GM21515 (cell line): Measurements from ENCODE around the gene GFAP.

ENCODE experiments used
- ATAC-seq: cut with Tn5 transposase; IDR thresholded peaks from one replicate; pipeline ENCODE4 v1.9.1; 2021; ENCODE audit not compliant: unreplicated experiment

Gene GFAP

GRCh38 chr17:44915862-44916780 is 821 bp upstream of the GFAP start:
- no peak for ATAC-seq

GRCh38 chr17:44914698-44915271 is 515 bp downstream of the GFAP start:
- ATAC-seq: no peak

DNA sequence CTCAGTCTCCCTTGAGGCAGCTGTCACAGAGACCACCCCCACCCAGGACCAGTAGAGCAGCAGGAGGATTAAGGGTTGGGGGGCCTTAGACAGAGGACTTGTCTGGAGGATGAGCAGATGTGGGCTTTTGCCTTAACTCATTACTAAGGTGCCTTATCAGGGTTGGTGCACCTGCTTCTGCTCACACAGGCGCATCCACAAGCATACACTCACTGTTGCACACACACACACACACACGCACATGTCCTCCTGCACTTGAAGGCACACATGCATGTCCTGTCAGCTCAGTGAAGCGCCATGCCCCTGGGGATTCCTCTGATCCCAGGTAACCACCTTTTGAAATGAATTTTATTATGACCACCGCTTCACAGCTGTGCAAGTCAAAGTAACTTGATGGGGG is 1.2 kb downstream of the GFAP start:
- ATAC-seq: no peak

- ATAC-seq: no peak
Observed at GRCh38 chr17:44913676-44914075, 1.6 kb downstream of the GFAP start.

DNA sequence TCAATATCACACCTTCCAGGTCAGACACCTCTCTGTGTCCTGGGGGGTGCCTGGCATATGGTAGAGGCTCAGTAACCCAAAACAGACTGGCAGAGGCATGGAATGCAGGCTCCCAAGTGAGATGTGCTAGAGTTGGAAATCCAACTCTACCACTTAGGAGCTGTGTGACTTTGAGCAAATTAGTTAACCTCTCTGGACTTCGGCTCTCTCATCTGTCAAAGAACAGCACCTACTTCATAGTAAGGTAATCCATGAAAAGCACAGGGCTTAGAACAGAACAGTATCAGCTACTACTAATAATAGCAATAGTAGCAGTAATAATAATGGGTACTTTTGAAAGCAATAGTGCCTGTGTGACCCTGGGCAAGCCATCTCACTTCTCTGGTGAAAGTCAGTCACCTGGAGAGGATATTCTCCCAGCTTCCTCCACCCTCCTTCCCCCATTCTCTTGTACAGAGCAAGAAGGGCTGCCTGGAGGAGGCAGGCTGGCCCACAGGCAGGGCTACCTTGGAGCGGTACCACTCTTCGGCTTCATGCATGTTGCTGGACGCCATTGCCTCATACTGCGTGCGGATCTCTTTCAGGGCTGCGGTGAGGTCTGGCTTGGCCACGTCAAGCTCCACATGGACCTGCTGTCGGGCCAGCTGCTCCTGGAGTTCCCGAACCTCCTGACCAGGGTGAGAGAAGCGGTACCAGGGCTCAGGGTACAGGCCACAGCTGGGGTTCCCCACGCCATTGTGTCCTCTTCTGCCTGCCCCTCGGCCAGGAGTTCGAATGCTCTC is 2.3 kb downstream of the GFAP start:
- no peak for ATAC-seq

DNA sequence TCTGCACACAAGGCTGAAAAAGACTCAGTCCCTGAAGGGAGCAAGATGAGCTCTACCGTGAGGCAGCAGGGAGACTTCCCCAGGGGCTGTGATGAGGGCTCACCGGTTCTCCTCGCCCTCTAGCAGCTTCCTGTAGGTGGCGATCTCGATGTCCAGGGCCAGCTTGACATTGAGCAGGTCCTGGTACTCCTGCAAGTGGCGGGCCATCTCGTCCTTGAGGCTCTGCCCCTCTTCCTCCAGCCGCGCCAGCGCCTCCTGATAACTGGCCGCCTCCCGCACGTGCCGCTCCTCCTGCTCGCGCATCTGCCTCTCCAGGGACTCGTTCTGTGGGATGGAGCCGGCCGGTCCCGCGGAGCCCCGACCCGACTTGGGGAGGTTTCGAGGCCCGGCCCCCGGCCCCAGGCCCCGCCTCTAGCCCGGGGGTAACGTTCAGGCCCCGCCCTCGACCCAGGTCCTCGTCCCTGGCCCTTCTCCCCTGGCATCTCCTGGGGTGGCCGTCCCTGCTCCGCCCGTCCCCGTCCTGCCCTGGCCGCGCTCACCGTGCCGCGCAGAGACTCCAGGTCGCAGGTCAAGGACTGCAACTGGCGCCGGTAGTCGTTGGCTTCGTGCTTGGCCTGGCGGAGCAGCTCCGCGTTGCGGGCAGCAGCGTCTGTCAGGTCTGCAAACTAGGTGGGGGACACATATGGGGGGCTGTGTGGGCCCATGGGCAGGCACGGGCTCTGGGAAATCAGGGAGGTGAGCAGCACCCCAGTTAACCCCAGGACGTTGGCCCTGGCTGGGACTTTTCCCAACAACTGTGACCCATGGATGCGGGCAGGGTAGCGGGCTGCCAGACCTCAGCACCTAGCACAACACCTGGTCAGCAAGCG is 3.9 kb downstream of the GFAP start:
- ATAC-seq: no peak

DNA sequence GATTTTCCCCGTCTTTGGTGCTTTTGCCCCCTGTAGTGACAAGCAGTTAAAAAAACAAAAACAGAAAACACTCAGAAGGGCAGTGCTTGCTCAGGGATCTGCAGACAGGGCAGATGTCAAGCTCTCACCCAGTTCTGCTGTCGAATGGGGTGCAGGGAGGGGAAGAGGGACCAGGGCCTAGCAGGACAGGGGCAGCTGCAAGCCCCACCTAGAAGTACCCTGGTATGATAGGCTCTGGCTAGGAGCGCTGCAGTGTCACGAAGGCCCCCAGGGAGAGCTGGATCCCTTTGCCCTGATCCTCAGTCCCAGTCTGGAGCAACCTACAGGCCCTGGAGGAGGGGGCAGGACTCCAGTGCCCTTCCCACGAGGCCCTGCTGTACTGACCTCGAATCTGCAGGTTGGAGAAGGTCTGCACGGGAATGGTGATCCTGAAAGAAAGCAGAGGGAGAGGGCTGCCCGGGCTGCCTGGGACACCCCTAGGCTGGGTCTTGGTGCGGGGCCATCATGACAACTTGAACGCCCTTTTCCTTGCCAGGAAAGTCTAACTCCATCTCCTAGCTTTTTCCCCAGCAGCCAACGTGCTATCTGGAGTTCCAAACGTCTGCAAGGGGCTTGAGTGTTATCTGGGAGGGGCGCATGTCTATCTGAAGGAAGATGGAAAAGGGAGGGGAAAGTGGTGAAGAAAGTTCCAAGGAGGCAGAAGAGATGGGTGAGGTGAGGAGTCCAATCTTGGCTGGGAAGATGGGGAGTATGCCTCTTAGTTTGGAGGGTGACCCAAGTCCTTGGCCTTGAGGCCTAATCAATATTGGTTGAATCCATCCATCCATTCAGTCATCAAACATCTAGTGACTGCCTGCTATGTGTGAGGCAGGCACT is 4.8 kb downstream of the GFAP start:
- no peak for ATAC-seq

GRCh38 chr17:44909681-44910144 is 5.6 kb downstream of the GFAP start:
- ATAC-seq: no peak

GRCh38 chr17:44908761-44909326 is 6.5 kb downstream of the GFAP start:
- no peak for ATAC-seq

DNA sequence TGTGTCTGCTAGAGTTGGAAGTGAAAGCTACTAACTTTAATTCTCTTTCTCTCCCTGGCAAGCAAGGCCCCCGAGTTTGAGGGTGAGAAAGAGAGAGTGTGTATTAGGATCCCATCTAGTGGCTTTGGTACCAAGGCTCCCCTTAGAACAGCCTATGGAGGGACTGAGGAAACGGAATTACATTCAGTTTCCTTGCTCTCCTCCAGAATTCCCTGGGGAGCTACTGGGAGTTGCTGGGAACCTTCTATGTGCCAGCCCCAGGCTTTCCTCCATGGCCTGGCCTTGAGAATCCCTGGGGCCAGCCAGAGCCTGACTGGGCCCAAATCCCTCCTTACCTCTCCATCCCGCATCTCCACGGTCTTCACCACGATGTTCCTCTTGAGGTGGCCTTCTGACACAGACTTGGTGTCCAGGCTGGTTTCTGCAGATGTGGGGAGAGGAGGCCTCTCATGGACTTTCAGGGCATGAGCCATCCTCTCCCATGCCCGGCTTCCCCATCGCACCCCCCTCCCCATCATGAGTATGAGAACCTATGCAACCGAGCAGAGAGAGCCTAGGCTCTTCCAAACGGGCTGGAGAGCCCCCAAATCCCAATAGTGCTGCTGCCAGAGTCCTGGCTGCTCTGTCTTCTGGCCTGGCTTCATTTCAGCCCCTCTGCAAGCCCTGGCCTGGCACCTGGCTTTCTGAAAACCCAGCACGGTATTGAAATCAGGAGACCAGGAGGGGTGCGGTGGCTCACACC is 7.4 kb downstream of the GFAP start:
- ATAC-seq: no peak

- ATAC-seq: no peak
Observed at GRCh38 chr17:44906763-44907728, 8.3 kb downstream of the GFAP start.

DNA sequence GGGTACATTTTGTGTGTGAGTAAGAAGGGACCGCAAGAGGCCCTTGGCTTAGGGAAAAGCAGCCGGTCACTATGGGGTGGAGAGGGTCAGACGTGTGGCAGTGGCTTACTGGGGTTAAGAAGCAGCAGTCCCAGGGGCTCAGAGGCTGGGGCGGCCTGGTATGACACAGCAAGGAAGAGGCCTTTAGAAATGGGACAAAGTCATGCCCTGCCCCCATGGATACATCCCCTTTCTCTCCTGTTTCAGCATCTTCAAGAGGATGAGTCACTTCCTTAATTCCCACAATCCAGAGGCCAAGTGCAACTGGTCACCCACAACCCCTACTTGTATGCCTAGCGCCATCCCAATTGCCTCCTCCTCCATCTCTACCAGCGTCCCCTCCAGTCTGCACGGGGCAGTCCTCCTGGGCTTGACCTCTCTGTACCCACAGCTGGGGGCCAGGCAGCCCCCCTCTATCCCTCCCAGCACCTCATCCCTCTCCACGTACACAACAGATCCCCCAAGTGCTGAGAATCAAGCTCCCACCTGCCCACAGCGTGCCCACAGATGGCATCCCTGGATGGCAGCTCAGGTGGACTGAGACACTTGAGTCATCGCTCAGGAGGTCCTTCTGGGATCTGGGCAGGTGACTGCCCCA is 9.2 kb downstream of the GFAP start:
- ATAC-seq: no peak

- ATAC-seq: no peak
Observed at GRCh38 chr17:44905006-44906000, 10.0 kb downstream of the GFAP start.

GRCh38 chr17:44904001-44904984 is 11.0 kb downstream of the GFAP start:
- no peak for ATAC-seq
